HCT116 (cell line): ENCODE results near the gene ARHGEF38. TPM values are rescaled to one million over a fixed set of nuclear protein-coding genes. Genes with fewer than 3 reads are reported as not detected.

Experiments used
- ATAC-seq: fragments of 200-7000 bp; cut with Tn5 transposase; 2 replicates; pipeline ENCODE4 v1.9.1; 2020; ENCODE audit warnings: mild to moderate bottlenecking, moderate library complexity
- BruUV-seq: library from RNA; stranded (reverse); fragments of 400-500 nt; replicated peaks from 2 replicates; lab custom pipeline; 2021; lab: Mats Ljungman, UMichigan
- CTCF ChIA-PET: fragments of 300-600 bp; sonication (Branson Sonifier 250); formaldehyde crosslinking; loops from one replicate; lab custom pipeline; 2021; ENCODE audit warnings: antibody characterized with exemption; lab: Charles Lee
- POLR2A ChIA-PET: fragments of 300-600, 350-600 bp; sonication (Branson Sonifier 250); formaldehyde crosslinking; loops from one replicate; lab custom pipeline; 2021; ENCODE audit warnings: antibody characterized with exemption; lab: Charles Lee
- RAD21 ChIA-PET, 2 experiments: fragments of 300-600 bp; sonication (Branson Sonifier 250); formaldehyde crosslinking; loops; one replicate each; lab custom pipeline; 2023; ENCODE audit warnings: low total read pairs in 2 of 2; ENCODE audit not compliant: uncharacterized antibody in 2 of 2, unreplicated experiment in 2 of 2, low non-redundant PET in 1 of 2; lab: Charles Lee
- DNase-seq: peaks from one replicate; pipeline ENCODE4 v3.0.0-alpha.2; 2010; ENCODE audit warnings: low read depth, low spot score
- H2AFZ ChIP-seq: fragments of 200-600 bp; shearing (Covaris generic), sonication (generic); 2 replicates; pipeline ENCODE4 v1.6.1; 2017; ENCODE audit warnings: low read depth, mixed run types, mixed read lengths, antibody characterized with exemption, low read length; ENCODE audit not compliant: poor library complexity, severe bottlenecking
- H3K27ac ChIP-seq: 2 replicates; pipeline ENCODE4 v1.5.1; 2012; ENCODE audit warnings: low read depth, low read length
- H3K27me3 ChIP-seq: fragments of 200-600 bp; sonication (generic); 2 replicates; pipeline ENCODE4 v1.6.1; 2016; ENCODE audit warnings: mixed run types, low read length, mixed read lengths; ENCODE audit not compliant: insufficient read depth
- H3K36me3 ChIP-seq, 2 experiments: fragments of 200-500 bp in 1 of 2; fragments of 200-600 bp in 1 of 2; sonication (Bioruptor generic) in 1 of 2; sonication (generic) in 1 of 2; 2 replicates each; pipeline versions ENCODE4 v1.5.1 to v1.6.1; 2014 to 2016; ENCODE audit warnings: low read length in 2 of 2, inconsistent platforms in 1 of 2, mixed read lengths in 1 of 2, mixed run types in 1 of 2; ENCODE audit not compliant: insufficient read depth in 2 of 2, control insufficient read depth in 1 of 2
- H3K4me1 ChIP-seq, 2 experiments: fragments of 200-600 bp in 1 of 2; sonication (generic) in 1 of 2; 2 replicates each; pipeline versions ENCODE4 v1.5.1 to v1.6.1; 2012 to 2017; ENCODE audit warnings: low read length in 2 of 2, inconsistent platforms in 1 of 2, mild to moderate bottlenecking in 1 of 2, mixed read lengths in 1 of 2, mixed run types in 1 of 2, moderate library complexity in 1 of 2; ENCODE audit not compliant: insufficient read depth in 2 of 2, control insufficient read depth in 1 of 2
- H3K4me2 ChIP-seq: fragments of 200-600 bp; sonication (generic); 2 replicates; pipeline ENCODE4 v1.6.1; 2017; ENCODE audit warnings: mixed run types, low read length, mixed read lengths
- H3K4me3 ChIP-seq, 2 experiments: fragments of 200-600 bp in 1 of 2; sonication (generic) in 1 of 2; replicated peaks in 1 of 2; 2 replicates each; pipeline ENCODE4 v1.5.1; 2011 to 2016; ENCODE audit warnings: low read length in 2 of 2, control low read depth in 1 of 2, low read depth in 1 of 2, mild to moderate bottlenecking in 1 of 2, mixed read lengths in 1 of 2, mixed run types in 1 of 2
- H3K79me2 ChIP-seq: fragments of 200-600 bp; sonication (generic); 2 replicates; pipeline ENCODE4 v1.6.1; 2017; ENCODE audit warnings: mild to moderate bottlenecking, mixed run types, low read length, moderate library complexity, mixed read lengths; ENCODE audit not compliant: insufficient read depth
- H3K9ac ChIP-seq: fragments of 200-600 bp; sonication (generic); 2 replicates; pipeline ENCODE4 v1.6.1; 2016; ENCODE audit warnings: low read length, mixed read lengths
- H3K9me2 ChIP-seq: fragments of 200-600 bp; sonication (generic), shearing (Covaris generic); 2 replicates; pipeline ENCODE4 v1.6.1; 2017; ENCODE audit warnings: mixed run types, mild to moderate bottlenecking, moderate library complexity; ENCODE audit not compliant: insufficient read depth
- H3K9me3 ChIP-seq, 2 experiments: fragments of 200-500 bp in 1 of 2; fragments of 200-600 bp in 1 of 2; sonication (Bioruptor generic) in 1 of 2; sonication (generic) in 1 of 2; 2 replicates each; pipeline ENCODE4 v1.6.1; 2014 to 2017; ENCODE audit warnings: low read length in 2 of 2, mixed read lengths in 2 of 2, inconsistent platforms in 1 of 2, low read depth in 1 of 2, mild to moderate bottlenecking in 1 of 2, mixed run types in 1 of 2, moderate library complexity in 1 of 2; ENCODE audit not compliant: control insufficient read depth in 1 of 2, insufficient read depth in 1 of 2
- H4K20me1 ChIP-seq: fragments of 200-600 bp; sonication (generic), shearing (Covaris generic); 2 replicates; pipeline ENCODE4 v1.6.1; 2017; ENCODE audit warnings: mixed run types, mild to moderate bottlenecking, moderate library complexity; ENCODE audit not compliant: insufficient read depth
- CBX3 ChIP-seq: IDR thresholded peaks from 2 replicates; pipeline ENCODE4 v1.6.1; 2012; ENCODE audit warnings: low read depth
- CEBPB ChIP-seq: IDR thresholded peaks from 2 replicates; pipeline ENCODE4 v1.6.1; 2012; ENCODE audit warnings: low read depth
- EGR1 ChIP-seq: IDR thresholded peaks from 2 replicates; pipeline ENCODE4 v1.6.1; 2012; ENCODE audit warnings: low read depth
- ELF1 ChIP-seq: IDR thresholded peaks from 2 replicates; pipeline ENCODE4 v1.6.1; 2012; ENCODE audit warnings: low read depth, borderline replicate concordance
- FOSL1 ChIP-seq: IDR thresholded peaks from 2 replicates; pipeline ENCODE4 v1.6.1; 2012; ENCODE audit warnings: low read depth
- POLR2AphosphoS5 ChIP-seq: IDR thresholded peaks from 2 replicates; pipeline ENCODE4 v1.6.1; 2011; ENCODE audit warnings: mild to moderate bottlenecking, low read depth, low read length, moderate library complexity
- RAD21 ChIP-seq: IDR thresholded peaks from 2 replicates; pipeline ENCODE4 v1.6.1; 2012; ENCODE audit warnings: low read depth, mild to moderate bottlenecking
- SP1 ChIP-seq: IDR thresholded peaks from 2 replicates; pipeline ENCODE4 v1.6.1; 2012; ENCODE audit warnings: low read depth
- SRF ChIP-seq: IDR thresholded peaks from 2 replicates; pipeline ENCODE4 v1.6.1; 2012; ENCODE audit warnings: low read depth
- TCF7L2 ChIP-seq: IDR thresholded peaks from 2 replicates; pipeline ENCODE4 v1.7.0; 2011; ENCODE audit warnings: borderline replicate concordance, inconsistent platforms; ENCODE audit not compliant: insufficient read depth, insufficient read length; ENCODE audit errors: extremely low read depth
- YY1 ChIP-seq: IDR thresholded peaks from 2 replicates; pipeline ENCODE4 v1.6.1; 2011; ENCODE audit warnings: low read length, low read depth, moderate library complexity, mild to moderate bottlenecking; ENCODE audit not compliant: insufficient replicate concordance; ENCODE audit errors: extremely low read depth
- ZFX ChIP-seq: fragments of 450-650 bp; IDR thresholded peaks from 2 replicates; pipeline ENCODE4 v1.6.1; 2017
- ZNF274 ChIP-seq: fragments of 200-500 bp; sonication (Bioruptor generic); IDR thresholded peaks from 2 replicates; pipeline ENCODE4 v1.6.1; 2014; ENCODE audit warnings: mild to moderate bottlenecking, low read depth, low read length, inconsistent platforms
- intact Hi-C: fragments of 100-400 bp; cut with micrococcal nuclease; formaldehyde crosslinking; loops from 2 replicates; pipeline ENCODE4 v1.10.0; 2022
- total RNA-seq: library from RNA; stranded (reverse); gene quantifications from one replicate; pipeline ENCODE4 v1.2.1, GENCODE V29; 2021; ENCODE audit not compliant: unreplicated experiment
- TF ChIP-seq, protein P1 (sequence below): IDR thresholded peaks from 2 replicates; pipeline ENCODE4 v1.6.1; 2012
- TF ChIP-seq, protein P2 (sequence below), 3 experiments: fragments of 200-600 bp in 1 of 3; sonication (generic) in 1 of 3; IDR thresholded peaks in 2 of 3; conservative IDR thresholded peaks in 1 of 3; 2 replicates each; pipeline ENCODE4 v1.5.1; 2012 to 2017; ENCODE audit warnings: low read depth in 2 of 3, low read length in 2 of 3, antibody characterized with exemption in 1 of 3, borderline replicate concordance in 1 of 3, control low read depth in 1 of 3, mild to moderate bottlenecking in 1 of 3, mixed read lengths in 1 of 3, mixed run types in 1 of 3, moderate library complexity in 1 of 3; ENCODE audit not compliant: insufficient read depth in 1 of 3
- TF ChIP-seq, protein P3 (sequence below): IDR thresholded peaks from 2 replicates; pipeline ENCODE4 v1.6.1; 2012
- TF ChIP-seq, protein P4 (sequence below): IDR thresholded peaks from 2 replicates; pipeline ENCODE4 v1.6.1; 2011; ENCODE audit warnings: mild to moderate bottlenecking, low read length, moderate library complexity; ENCODE audit not compliant: insufficient replicate concordance; ENCODE audit errors: extremely low read depth

Gene ARHGEF38
- total RNA-seq, 1 experiment from 2014 or later, result not detected

DNA sequence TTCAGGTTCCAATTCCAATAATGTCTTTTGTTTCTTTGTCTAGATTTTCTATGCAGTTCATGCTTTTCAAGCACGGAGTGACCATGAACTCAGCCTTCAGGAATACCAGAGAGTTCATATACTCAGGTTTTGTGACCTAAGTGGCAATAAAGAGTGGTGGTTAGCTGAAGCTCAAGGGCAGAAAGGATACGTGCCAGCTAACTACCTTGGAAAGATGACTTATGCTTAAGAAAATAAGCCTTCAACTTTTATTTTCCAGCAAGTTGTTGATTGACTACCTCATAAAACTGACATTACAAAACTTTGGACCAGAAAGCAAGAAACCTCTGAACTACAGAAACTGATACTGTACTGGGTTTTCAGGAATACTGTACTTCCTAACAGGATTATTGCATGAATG lies 125.3 kb downstream of the ARHGEF38 start:
- no peak overlapping the region for H3K4me3 ChIP-seq
- H3K27me3 ChIP-seq, result no peaks in the 10 kb centered on the region
- no peaks in the 10 kb centered on the region for H3K9me2 ChIP-seq
- no peak for DNase-seq
- H4K20me1 ChIP-seq, result no peaks in the 10 kb centered on the region
- POLR2A ChIA-PET, result no interaction called here
- no peaks in the 10 kb centered on the region for H3K4me1 ChIP-seq
- ATAC-seq, result no peak
- CTCF ChIA-PET, result no interaction called here
- H2AFZ ChIP-seq, result no peak overlapping the region
- no peak overlapping the region for H3K27ac ChIP-seq
- intact Hi-C loops, result no loop called here
- TF ChIP-seq CBX3 (no peak), SRF (no peak), EGR1 (no peak), POLR2AphosphoS5 (no peak), ZFX (no peak), YY1 (no peak), CEBPB (no peak), TCF7L2 (no peak), FOSL1 (no peak), RAD21 (no peak), ZNF274 (no peak), ELF1 (no peak), SP1 (no peak)
- TF ChIP-seq, protein P1, sequence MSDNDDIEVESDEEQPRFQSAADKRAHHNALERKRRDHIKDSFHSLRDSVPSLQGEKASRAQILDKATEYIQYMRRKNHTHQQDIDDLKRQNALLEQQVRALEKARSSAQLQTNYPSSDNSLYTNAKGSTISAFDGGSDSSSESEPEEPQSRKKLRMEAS, result no peak
- TF ChIP-seq, protein P2, sequence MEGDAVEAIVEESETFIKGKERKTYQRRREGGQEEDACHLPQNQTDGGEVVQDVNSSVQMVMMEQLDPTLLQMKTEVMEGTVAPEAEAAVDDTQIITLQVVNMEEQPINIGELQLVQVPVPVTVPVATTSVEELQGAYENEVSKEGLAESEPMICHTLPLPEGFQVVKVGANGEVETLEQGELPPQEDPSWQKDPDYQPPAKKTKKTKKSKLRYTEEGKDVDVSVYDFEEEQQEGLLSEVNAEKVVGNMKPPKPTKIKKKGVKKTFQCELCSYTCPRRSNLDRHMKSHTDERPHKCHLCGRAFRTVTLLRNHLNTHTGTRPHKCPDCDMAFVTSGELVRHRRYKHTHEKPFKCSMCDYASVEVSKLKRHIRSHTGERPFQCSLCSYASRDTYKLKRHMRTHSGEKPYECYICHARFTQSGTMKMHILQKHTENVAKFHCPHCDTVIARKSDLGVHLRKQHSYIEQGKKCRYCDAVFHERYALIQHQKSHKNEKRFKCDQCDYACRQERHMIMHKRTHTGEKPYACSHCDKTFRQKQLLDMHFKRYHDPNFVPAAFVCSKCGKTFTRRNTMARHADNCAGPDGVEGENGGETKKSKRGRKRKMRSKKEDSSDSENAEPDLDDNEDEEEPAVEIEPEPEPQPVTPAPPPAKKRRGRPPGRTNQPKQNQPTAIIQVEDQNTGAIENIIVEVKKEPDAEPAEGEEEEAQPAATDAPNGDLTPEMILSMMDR (IDR thresholded peaks at IDR 0.05 in 2 of 3, conservative IDR thresholded peaks at IDR 0.05 in 1 of 3; ENCODE audit: borderline replicate concordance in 1 of 3, insufficient read depth in 1 of 3, low read depth in 2 of 3, low read length in 2 of 3), result no peak
- TF ChIP-seq, protein P3, sequence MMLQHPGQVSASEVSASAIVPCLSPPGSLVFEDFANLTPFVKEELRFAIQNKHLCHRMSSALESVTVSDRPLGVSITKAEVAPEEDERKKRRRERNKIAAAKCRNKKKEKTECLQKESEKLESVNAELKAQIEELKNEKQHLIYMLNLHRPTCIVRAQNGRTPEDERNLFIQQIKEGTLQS, result no peak
- TF ChIP-seq, protein P4, sequence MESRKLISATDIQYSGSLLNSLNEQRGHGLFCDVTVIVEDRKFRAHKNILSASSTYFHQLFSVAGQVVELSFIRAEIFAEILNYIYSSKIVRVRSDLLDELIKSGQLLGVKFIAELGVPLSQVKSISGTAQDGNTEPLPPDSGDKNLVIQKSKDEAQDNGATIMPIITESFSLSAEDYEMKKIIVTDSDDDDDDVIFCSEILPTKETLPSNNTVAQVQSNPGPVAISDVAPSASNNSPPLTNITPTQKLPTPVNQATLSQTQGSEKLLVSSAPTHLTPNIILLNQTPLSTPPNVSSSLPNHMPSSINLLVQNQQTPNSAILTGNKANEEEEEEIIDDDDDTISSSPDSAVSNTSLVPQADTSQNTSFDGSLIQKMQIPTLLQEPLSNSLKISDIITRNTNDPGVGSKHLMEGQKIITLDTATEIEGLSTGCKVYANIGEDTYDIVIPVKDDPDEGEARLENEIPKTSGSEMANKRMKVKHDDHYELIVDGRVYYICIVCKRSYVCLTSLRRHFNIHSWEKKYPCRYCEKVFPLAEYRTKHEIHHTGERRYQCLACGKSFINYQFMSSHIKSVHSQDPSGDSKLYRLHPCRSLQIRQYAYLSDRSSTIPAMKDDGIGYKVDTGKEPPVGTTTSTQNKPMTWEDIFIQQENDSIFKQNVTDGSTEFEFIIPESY, result no peak
- RAD21 ChIA-PET, result no interaction called here
- no peak overlapping the region for H3K9ac ChIP-seq
- no peak overlapping the region for H3K4me2 ChIP-seq
- BruUV-seq, result no TSS peak
- H3K36me3 ChIP-seq, result peaks cover 2% of the 10 kb centered on the region in 2 experiments; a peak in 3 of 4 replicates
- H3K9me3 ChIP-seq, result no peaks in the 10 kb centered on the region
- no peaks in the 10 kb centered on the region for H3K79me2 ChIP-seq
